OCI-LY1 (cell line): ENCODE measurements around the gene DISP2.

Source experiments
- H2AFZ ChIP-seq: fragments of 200-600 bp; sonication (generic), shearing (Covaris generic); 2 replicates; pipeline ENCODE4 v1.6.0; 2014; ENCODE audit warnings: antibody characterized with exemption, mild to moderate bottlenecking, low read length
- H3F3A ChIP-seq: fragments of 200-600 bp; sonication (generic), shearing (Covaris generic); 2 replicates; pipeline ENCODE4 v1.6.0; 2014; ENCODE audit warnings: mild to moderate bottlenecking, antibody characterized with exemption, low read length, moderate library complexity; ENCODE audit not compliant: insufficient read depth
- H3K27ac ChIP-seq: fragments of 200-600 bp; sonication (generic); 2 replicates; pipeline ENCODE4 v1.5.1; 2014; ENCODE audit warnings: low read length, mixed run types, mild to moderate bottlenecking, low read depth; ENCODE audit not compliant: poor library complexity, severe bottlenecking
- H3K27me3 ChIP-seq: fragments of 200-600 bp; sonication (generic); 2 replicates; pipeline ENCODE4 v1.6.0; 2014; ENCODE audit warnings: antibody characterized with exemption, mild to moderate bottlenecking, low read length, moderate library complexity; ENCODE audit not compliant: insufficient read depth
- H3K36me3 ChIP-seq: fragments of 200-600 bp; sonication (generic); 2 replicates; pipeline ENCODE4 v1.6.1; 2014; ENCODE audit warnings: mild to moderate bottlenecking, antibody characterized with exemption, low read length, moderate library complexity, mixed read lengths; ENCODE audit not compliant: insufficient read depth
- H3K4me1 ChIP-seq: fragments of 200-600 bp; sonication (generic); 2 replicates; pipeline ENCODE4 v1.5.1; 2014; ENCODE audit warnings: mild to moderate bottlenecking, low read length, moderate library complexity; ENCODE audit not compliant: insufficient read depth, severe bottlenecking
- H3K4me2 ChIP-seq: fragments of 200-600 bp; sonication (generic), shearing (Covaris generic); 2 replicates; pipeline ENCODE4 v1.6.1; 2014; ENCODE audit warnings: low read length
- H3K4me3 ChIP-seq: fragments of 200-600 bp; sonication (generic); 2 replicates; pipeline ENCODE4 v1.5.1; 2014; ENCODE audit warnings: low read length, low read depth, mild to moderate bottlenecking, mixed read lengths; ENCODE audit not compliant: poor library complexity, severe bottlenecking
- H3K79me2 ChIP-seq: fragments of 200-600 bp; shearing (Covaris generic); 2 replicates; pipeline ENCODE4 v1.6.1; 2016; ENCODE audit warnings: mixed run types, low read length, mixed read lengths; ENCODE audit not compliant: insufficient read depth
- H3K9ac ChIP-seq: fragments of 200-600 bp; sonication (generic), shearing (Covaris generic); 2 replicates; pipeline ENCODE4 v1.6.1; 2014; ENCODE audit warnings: mild to moderate bottlenecking, low read length, mixed read lengths
- H3K9me2 ChIP-seq: fragments of 200-600 bp; sonication (generic), shearing (Covaris generic); 2 replicates; pipeline ENCODE4 v1.6.1; 2014; ENCODE audit warnings: low read depth, mild to moderate bottlenecking, low read length, mixed read lengths
- H3K9me3 ChIP-seq: fragments of 200-600 bp; shearing (Covaris generic); 2 replicates; pipeline ENCODE4 v1.6.1; 2014; ENCODE audit warnings: low read length, mixed read lengths
- H4K20me1 ChIP-seq: fragments of 200-600 bp; sonication (generic), shearing (Covaris generic); 2 replicates; pipeline ENCODE4 v1.6.0; 2016; ENCODE audit warnings: mild to moderate bottlenecking, low read length; ENCODE audit not compliant: insufficient read depth
- CTCF ChIP-seq: fragments of 200-600 bp; sonication (generic), shearing (Covaris generic); IDR thresholded peaks from 2 replicates; pipeline ENCODE4 v1.5.1; 2017; ENCODE audit warnings: mild to moderate bottlenecking, antibody characterized with exemption, low read length, moderate library complexity, mixed read lengths
- EZH2 ChIP-seq: fragments of 200-600 bp; sonication (generic), shearing (Covaris generic); IDR thresholded peaks from 2 replicates; pipeline ENCODE4 v1.8.0; 2017; ENCODE audit warnings: borderline replicate concordance, mixed run types, mild to moderate bottlenecking, antibody characterized with exemption, low read length, moderate library complexity, mixed read lengths

DISP2 gene

GRCh38 chr15:40349163-40349562 lies 8.9 kb upstream of the DISP2 start:
- Histone ChIP-seq H3K9me2 (no peaks in the 10 kb centered on the region), H3K79me2 (no peaks in the 10 kb centered on the region), H4K20me1 (no peaks in the 10 kb centered on the region), H3F3A (no peaks in the 10 kb centered on the region), H2AFZ (no peak overlapping the region), H3K4me3 (no peak overlapping the region), H3K27me3 (no peaks in the 10 kb centered on the region), H3K9me3 (no peaks in the 10 kb centered on the region), H3K27ac (no peak overlapping the region), H3K4me2 (no peak overlapping the region), H3K9ac (no peak overlapping the region), H3K36me3 (no peaks in the 10 kb centered on the region), H3K4me1 (no peaks in the 10 kb centered on the region)
- TF ChIP-seq EZH2 (no peak), CTCF (no peak)

- no peak overlapping the region for H3K4me3 ChIP-seq
- no peaks in the 10 kb centered on the region for H3K9me3 ChIP-seq
These were observed 5.6 kb upstream of the DISP2 start for GRCh38 chr15:40352281-40352901.

GRCh38 chr15:40353697-40354096 lies 4.3 kb upstream of the DISP2 start:
- Histone ChIP-seq H3K79me2 (no peaks in the 10 kb centered on the region), H3K9me3 (no peaks in the 10 kb centered on the region), H3K27ac (no peak overlapping the region), H3F3A (no peaks in the 10 kb centered on the region), H4K20me1 (no peaks in the 10 kb centered on the region), H3K9me2 (no peaks in the 10 kb centered on the region), H3K27me3 (no peaks in the 10 kb centered on the region), H3K4me1 (peaks cover 10% of the 10 kb centered on the region), H3K36me3 (no peaks in the 10 kb centered on the region), H2AFZ (no peak overlapping the region), H3K4me3 (no peak overlapping the region), H3K4me2 (no peak overlapping the region), H3K9ac (no peak overlapping the region)
- TF ChIP-seq EZH2 (no peak), CTCF (no peak)

More at GRCh38 chr15:40352281-40352901, 5.6 kb upstream of the DISP2 start:
- no peak overlapping the region for H3K4me2 ChIP-seq
- H3F3A ChIP-seq: no peaks in the 10 kb centered on the region
- peaks cover under 1% of the 10 kb centered on the region for H3K4me1 ChIP-seq
- no peaks in the 10 kb centered on the region for H3K79me2 ChIP-seq
- H3K27ac ChIP-seq: no peak overlapping the region
- TF ChIP-seq CTCF: no peak
- no peak for TF ChIP-seq EZH2
- H3K27me3 ChIP-seq: no peaks in the 10 kb centered on the region
- H3K36me3 ChIP-seq: no peaks in the 10 kb centered on the region
- H3K9ac ChIP-seq: no peak overlapping the region
- H3K9me2 ChIP-seq: no peaks in the 10 kb centered on the region
- no peak overlapping the region for H2AFZ ChIP-seq
- no peaks in the 10 kb centered on the region for H4K20me1 ChIP-seq
